Measurements from ENCODE around the gene PPAN. TPM values are rescaled to one million over a fixed set of nuclear protein-coding genes. Genes with fewer than 3 reads are reported as not detected.

The PPAN gene
- total RNA-seq, 1 donor from 2014 or later: 46.2 TPM

GRCh38 chr19:10092648-10093294 lies 13.4 kb upstream of the PPAN start:
- no peak for DNase-seq (ENCODE audit: low read depth)

- DNase-seq (ENCODE audit: low read depth): no peak
Measured at GRCh38 chr19:10093295-10094186, 12.6 kb upstream of the PPAN start.

DNA sequence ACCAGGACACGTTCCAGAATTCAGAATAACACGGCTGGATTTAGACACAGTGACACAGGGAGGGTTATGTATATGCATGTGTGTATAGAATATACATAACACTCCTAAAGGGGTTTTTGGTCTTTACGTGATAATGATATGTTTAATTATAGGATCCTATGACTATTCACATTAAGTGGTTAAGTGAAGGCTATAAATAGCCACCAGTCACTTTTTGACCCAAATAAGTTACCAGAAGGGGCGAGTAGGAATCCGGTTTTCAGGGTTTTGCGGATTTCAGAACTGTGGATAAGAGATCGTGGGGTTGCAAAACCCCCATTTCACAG lies 10.6 kb upstream of the PPAN start:
- DNase-seq (ENCODE audit: low read depth): no peak

GRCh38 chr19:10095948-10096614 lies 10.1 kb upstream of the PPAN start:
- DNase-seq (ENCODE audit: low read depth): peak; percentile 65

GRCh38 chr19:10096615-10096963 lies 9.6 kb upstream of the PPAN start:
- no peak for DNase-seq (ENCODE audit: low read depth)

- no peak for DNase-seq (ENCODE audit: low read depth)
Measured at GRCh38 chr19:10100163-10100785, 5.9 kb upstream of the PPAN start.

- DNase-seq (ENCODE audit: low read depth): no peak
Measured at GRCh38 chr19:10102787-10103236, 3.4 kb upstream of the PPAN start.

DNA sequence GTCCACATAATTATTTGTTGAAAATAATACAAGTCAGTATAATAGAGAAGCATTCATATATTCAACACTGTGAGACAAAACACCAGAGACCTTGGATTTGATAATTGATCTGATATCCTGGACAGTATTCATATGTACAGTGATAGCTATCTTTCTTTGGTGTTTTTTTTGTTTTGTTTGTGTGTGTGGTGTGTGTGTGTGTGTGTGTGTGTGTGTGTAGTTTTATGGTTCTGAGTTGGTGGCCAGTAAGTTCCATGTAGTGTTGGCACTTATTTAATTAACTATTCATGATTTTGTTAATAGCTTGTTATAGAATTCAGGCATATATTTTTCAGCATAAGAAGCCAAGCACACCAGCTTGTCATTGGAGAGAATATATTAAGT lies 2.0 kb upstream of the PPAN start:
- no peak for DNase-seq (ENCODE audit: low read depth)

DNA sequence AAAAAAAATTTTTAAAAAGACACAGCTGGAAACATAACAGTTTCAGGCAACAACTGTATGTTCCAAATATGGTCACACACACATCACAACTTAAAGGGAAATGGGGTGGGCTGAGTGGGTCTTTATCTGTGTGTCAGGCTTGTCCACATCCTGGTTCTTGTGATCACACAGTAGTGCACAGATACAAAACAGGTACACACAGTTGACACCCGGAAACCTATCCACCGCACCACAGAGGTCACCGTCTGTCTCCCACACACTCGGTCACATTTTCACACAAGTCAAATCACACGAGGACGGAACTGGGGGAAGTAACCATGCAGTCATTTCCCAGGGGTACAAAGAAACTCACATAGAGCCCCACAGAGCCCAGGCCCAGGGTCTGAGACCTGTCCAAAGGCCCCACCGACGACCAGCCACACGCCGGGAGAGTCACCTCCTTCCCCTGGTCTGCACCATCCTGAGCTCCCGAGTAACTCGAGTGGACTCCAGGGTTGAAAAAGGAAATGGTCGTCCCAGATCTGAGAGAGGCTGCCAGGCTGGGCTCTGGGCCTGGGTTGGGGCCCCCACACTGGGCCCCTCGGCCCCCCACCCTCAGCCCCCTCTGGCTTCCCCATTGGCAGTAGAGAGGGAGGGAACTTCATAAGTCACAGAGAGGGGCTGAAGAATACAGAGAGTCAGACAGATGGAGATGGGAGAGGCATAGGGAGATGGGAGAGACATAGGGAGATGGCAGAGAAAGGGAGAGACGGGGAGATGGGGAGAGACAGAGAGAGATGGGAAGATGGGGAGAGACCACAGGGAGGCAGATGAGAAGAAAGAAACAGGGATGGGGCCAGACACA lies 1.3 kb upstream of the PPAN start:
- no peak for DNase-seq (ENCODE audit: low read depth)

- DNase-seq (ENCODE audit: low read depth): no peak
Measured at GRCh38 chr19:10105509-10106099, 558 bp upstream of the PPAN start.

GRCh38 chr19:10107254-10107653 lies 1.1 kb downstream of the PPAN start:
- no peak for DNase-seq (ENCODE audit: low read depth)

- no peak for DNase-seq (ENCODE audit: low read depth)
Measured at GRCh38 chr19:10107817-10108367, 1.7 kb downstream of the PPAN start.

- no peak for DNase-seq (ENCODE audit: low read depth)
Measured at GRCh38 chr19:10109528-10109927, 3.4 kb downstream of the PPAN start.

DNA sequence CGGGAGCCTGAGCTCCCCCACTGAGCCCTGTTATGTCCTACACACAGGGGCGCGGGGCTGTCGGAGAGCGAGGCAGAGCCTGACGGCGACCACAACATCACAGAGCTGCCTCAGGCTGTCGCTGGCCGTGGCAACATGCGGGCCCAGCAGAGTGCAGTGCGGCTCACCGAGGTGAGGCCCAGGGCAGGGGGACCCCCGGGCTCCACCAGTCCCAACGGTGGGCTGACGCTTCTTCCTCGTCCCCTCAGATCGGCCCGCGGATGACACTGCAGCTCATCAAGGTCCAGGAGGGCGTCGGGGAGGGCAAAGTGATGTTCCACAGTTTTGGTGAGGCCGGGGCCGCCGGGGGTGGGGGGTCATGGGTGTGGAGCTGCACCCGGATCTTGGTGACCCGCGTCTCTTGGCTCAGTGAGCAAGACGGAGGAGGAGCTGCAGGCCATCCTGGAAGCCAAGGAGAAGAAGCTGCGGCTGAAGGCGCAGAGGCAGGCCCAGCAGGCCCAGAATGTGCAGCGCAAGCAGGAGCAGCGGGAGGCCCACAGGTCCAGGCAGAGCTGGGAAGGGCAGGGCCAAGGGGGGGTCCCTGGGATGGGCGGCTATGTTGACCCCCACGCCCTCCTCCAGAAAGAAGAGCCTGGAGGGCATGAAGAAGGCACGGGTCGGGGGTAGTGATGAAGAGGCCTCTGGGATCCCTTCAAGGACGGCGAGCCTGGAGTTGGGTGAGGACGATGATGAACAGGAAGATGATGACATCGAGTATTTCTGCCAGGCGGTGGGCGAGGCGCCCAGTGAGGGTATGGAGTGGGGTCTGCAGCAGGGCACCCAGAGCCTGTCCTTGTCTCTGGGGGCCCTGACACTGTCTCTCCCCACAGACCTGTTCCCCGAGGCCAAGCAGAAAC lies 4.2 kb downstream of the PPAN start:
- no peak for DNase-seq (ENCODE audit: low read depth)

DNA sequence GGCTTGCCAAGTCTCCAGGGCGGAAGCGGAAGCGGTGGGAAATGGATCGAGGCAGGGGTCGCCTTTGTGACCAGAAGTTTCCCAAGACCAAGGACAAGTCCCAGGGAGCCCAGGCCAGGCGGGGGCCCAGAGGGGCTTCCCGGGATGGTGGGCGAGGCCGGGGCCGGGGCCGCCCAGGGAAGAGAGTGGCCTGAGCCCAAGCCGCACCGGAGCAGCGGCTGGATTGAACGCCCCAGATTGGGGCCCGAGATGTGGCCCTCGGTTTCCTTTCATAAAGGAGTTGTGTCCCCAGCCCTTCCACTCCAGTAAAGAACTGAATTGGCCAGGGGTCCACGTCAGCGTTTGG lies 4.8 kb downstream of the PPAN start:
- no peak for DNase-seq (ENCODE audit: low read depth)

- no peak for DNase-seq (ENCODE audit: low read depth)
Measured at GRCh38 chr19:10111405-10111811, 5.2 kb downstream of the PPAN start, which contains the start of gene P2RY11. Gene P2RY11, plus strand, starts transcription at chr19:10111693. Its CDS starts 29 bp downstream, at chr19:10111722.

- no peak for DNase-seq (ENCODE audit: low read depth)
Measured at GRCh38 chr19:10112037-10112761, 6.0 kb downstream of the PPAN start.

GRCh38 chr19:10112895-10113591 lies 6.9 kb downstream of the PPAN start:
- no peak for DNase-seq (ENCODE audit: low read depth)

DNA sequence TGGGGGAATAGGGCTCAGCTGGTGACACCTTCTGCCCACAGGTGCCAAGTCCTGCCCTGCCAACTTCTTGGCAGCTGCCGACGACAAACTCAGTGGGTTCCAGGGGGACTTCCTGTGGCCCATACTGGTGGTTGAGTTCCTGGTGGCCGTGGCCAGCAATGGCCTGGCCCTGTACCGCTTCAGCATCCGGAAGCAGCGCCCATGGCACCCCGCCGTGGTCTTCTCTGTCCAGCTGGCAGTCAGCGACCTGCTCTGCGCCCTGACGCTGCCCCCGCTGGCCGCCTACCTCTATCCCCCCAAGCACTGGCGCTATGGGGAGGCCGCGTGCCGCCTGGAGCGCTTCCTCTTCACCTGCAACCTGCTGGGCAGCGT lies 7.4 kb downstream of the PPAN start:
- no peak for DNase-seq (ENCODE audit: low read depth)

All from renal cortical epithelial cell (primary cell).